Tibial nerve (tissue), 4 donors: ENCODE results near the gene RAB12. TPM values are rescaled to one million over a fixed set of nuclear protein-coding genes. Genes with fewer than 3 reads are reported as not detected.
"Not testable (repeated sequence)": the region's sequence is repeated elsewhere in the genome, so short reads cannot be mapped to it uniquely, and the experiment has no call there.

Experiments used
- DNase-seq, 2 donors: peaks; one replicate each; pipeline ENCODE4 v3.0.0-alpha.2; 2019; ENCODE audit warnings: low spot score in 2 of 2
- H3K27ac ChIP-seq, 4 donors: fragments of 200-600 bp; sonication (generic) in 3 of 4; one replicate each; pipeline ENCODE4 v1.5.1; 2017 to 2019; ENCODE audit warnings: mild to moderate bottlenecking in 1 of 4
- H3K27me3 ChIP-seq, 2 donors: fragments of 200-600 bp; sonication (generic) in 1 of 2; one replicate each; pipeline versions ENCODE4 v1.5.1 to v1.6.0; 2017 to 2019
- H3K36me3 ChIP-seq, 3 donors: fragments of 200-600 bp; sonication (generic); one replicate each; pipeline ENCODE4 v1.5.1; 2018 to 2019
- H3K4me1 ChIP-seq, 4 donors: fragments of 200-600 bp; sonication (generic) in 3 of 4; one replicate each; pipeline ENCODE4 v1.5.1; 2017 to 2019
- H3K4me3 ChIP-seq, 4 donors: fragments of 200-600 bp; sonication (generic) in 3 of 4; one replicate each; pipeline ENCODE4 v1.5.1; 2017 to 2019; ENCODE audit warnings: mild to moderate bottlenecking in 1 of 4, moderate library complexity in 1 of 4
- H3K9me3 ChIP-seq, 4 donors: fragments of 200-600 bp; sonication (generic) in 3 of 4; one replicate each; pipeline ENCODE4 v1.5.1; 2017 to 2019
- CTCF ChIP-seq, 5 experiments: fragments of 200-600 bp in 3 of 5; fragments of 450-650 bp in 2 of 5; sonication (generic) in 3 of 5; IDR thresholded peaks; one replicate each; pipeline ENCODE4 v1.5.1; 2016 to 2019; ENCODE audit warnings: antibody characterized with exemption in 5 of 5, mild to moderate bottlenecking in 3 of 5, moderate library complexity in 2 of 5
- EP300 ChIP-seq, 2 donors: sonication (generic); formaldehyde crosslinking; IDR thresholded peaks; one replicate each; pipeline ENCODE4 v1.6.1; 2017; ENCODE audit warnings: antibody characterized with exemption in 2 of 2, mild to moderate bottlenecking in 1 of 2
- POLR2A ChIP-seq, 2 donors: fragments of 450-650 bp; IDR thresholded peaks; one replicate each; pipeline ENCODE4 v1.6.1; 2017; ENCODE audit warnings: antibody characterized with exemption in 2 of 2, mild to moderate bottlenecking in 2 of 2, moderate library complexity in 2 of 2
- WGBS, 2 donors: methylation state at CpG; one replicate each; pipeline ENCODE4 v1.1.5; 2018; 5-methylcytosine and 5-hydroxymethylcytosine counted together
- total RNA-seq, 4 donors: library from RNA; depleted of rRNA; stranded (reverse); fragments of >200 nt; gene quantifications; one replicate each; pipeline ENCODE4 v1.1.0, GENCODE V29; 2016

RAB12 gene
- total RNA-seq, 4 donors from 2014 or later, result 36.0 to 102 (median 53.5) TPM

- WGBS, 2 donors, result 71% methylated on average over 3 of the region's 3 CpGs
- no peak for TF ChIP-seq POLR2A (IDR thresholded peaks at IDR 0.05)
- TF ChIP-seq EP300 (IDR thresholded peaks at IDR 0.05), result no peak
- no peak for TF ChIP-seq CTCF (IDR thresholded peaks at IDR 0.05)
- no peaks in the 10 kb centered on the region for H3K27me3 ChIP-seq
- no peak overlapping the region for H3K4me3 ChIP-seq
- no peak for DNase-seq
- no peaks in the 10 kb centered on the region for H3K4me1 ChIP-seq
- H3K27ac ChIP-seq, result no peak overlapping the region
- H3K9me3 ChIP-seq, result no peaks in the 10 kb centered on the region
- H3K36me3 ChIP-seq, result no peaks in the 10 kb centered on the region
Observed at GRCh38 chr18:8562919-8563318, 46.3 kb upstream of the RAB12 start.

- Histone ChIP-seq H3K27me3 (no peaks in the 10 kb centered on the region), H3K9me3 (no peaks in the 10 kb centered on the region), H3K27ac (no peak overlapping the region), H3K36me3 (no peaks in the 10 kb centered on the region), H3K4me3 (no peak overlapping the region), H3K4me1 (no peaks in the 10 kb centered on the region)
- 68 to 70% methylated on average over 5 of the region's 5 CpGs for WGBS, 2 donors
- DNase-seq, result no peak
- no peak for TF ChIP-seq CTCF (IDR thresholded peaks at IDR 0.05)
- TF ChIP-seq POLR2A (IDR thresholded peaks at IDR 0.05), result no peak
- TF ChIP-seq EP300 (IDR thresholded peaks at IDR 0.05), result no peak
Observed at GRCh38 chr18:8571399-8571798, 37.8 kb upstream of the RAB12 start.

GRCh38 chr18:8573766-8574165, 35.5 kb upstream of the RAB12 start:
- not testable (repeated sequence) for H3K4me1 ChIP-seq, DNase-seq, H3K4me3 ChIP-seq, H3K9me3 ChIP-seq, H3K36me3 ChIP-seq, H3K27ac ChIP-seq, H3K27me3 ChIP-seq
- 53 to 65% methylated on average over 1 of the region's 1 CpG for WGBS, 2 donors

GRCh38 chr18:8584798-8585197, 24.4 kb upstream of the RAB12 start:
- no peaks in the 10 kb centered on the region for H3K27me3 ChIP-seq
- TF ChIP-seq EP300 (IDR thresholded peaks at IDR 0.05), result no peak
- TF ChIP-seq POLR2A (IDR thresholded peaks at IDR 0.05), result no peak
- TF ChIP-seq CTCF (IDR thresholded peaks at IDR 0.05), result no peak
- H3K36me3 ChIP-seq, result no peaks in the 10 kb centered on the region
- 33 to 36% methylated on average over 8 of the region's 8 CpGs for WGBS, 2 donors
- no peak for DNase-seq
- H3K4me1 ChIP-seq, result no peaks in the 10 kb centered on the region
- H3K27ac ChIP-seq, result no peak overlapping the region
- H3K9me3 ChIP-seq, result no peaks in the 10 kb centered on the region
- H3K4me3 ChIP-seq, result no peak overlapping the region

GRCh38 chr18:8586941-8587340, 22.3 kb upstream of the RAB12 start:
- H3K27me3 ChIP-seq, result no peaks in the 10 kb centered on the region
- no peaks in the 10 kb centered on the region for H3K4me1 ChIP-seq
- H3K27ac ChIP-seq, result no peak overlapping the region
- H3K36me3 ChIP-seq, result no peaks in the 10 kb centered on the region
- 72 to 73% methylated on average over 4 of the region's 4 CpGs for WGBS, 2 donors
- no peak for DNase-seq
- TF ChIP-seq CTCF (IDR thresholded peaks at IDR 0.05) (no peak), POLR2A (IDR thresholded peaks at IDR 0.05) (no peak), EP300 (IDR thresholded peaks at IDR 0.05) (no peak)
- no peak overlapping the region for H3K4me3 ChIP-seq
- H3K9me3 ChIP-seq, result peaks cover 0 to 5% (median 0%) of the 10 kb centered on the region in 4 donors

- TF ChIP-seq EP300 (IDR thresholded peaks at IDR 0.05) (no peak), CTCF (IDR thresholded peaks at IDR 0.05) (no peak), POLR2A (IDR thresholded peaks at IDR 0.05) (no peak)
- WGBS, 2 donors, result 88 to 92% methylated on average over 6 of the region's 6 CpGs
- Histone ChIP-seq H3K27me3 (no peaks in the 10 kb centered on the region), H3K9me3 (no peaks in the 10 kb centered on the region), H3K27ac (no peak overlapping the region), H3K4me1 (no peaks in the 10 kb centered on the region), H3K4me3 (no peak overlapping the region), H3K36me3 (no peaks in the 10 kb centered on the region)
- DNase-seq, result no peak
Observed at GRCh38 chr18:8595445-8595844, 13.8 kb upstream of the RAB12 start.
